Breast epithelium (tissue), 3 donors: ENCODE data around the gene PGGHG.

Experiments
- POLR2A ChIP-seq: fragments of 450-650 bp; IDR thresholded peaks from one replicate; pipeline ENCODE4 v1.6.1; 2016; ENCODE audit warnings: antibody characterized with exemption, mild to moderate bottlenecking, moderate library complexity
- POLR2AphosphoS5 ChIP-seq, 3 donors: sonication (generic); formaldehyde crosslinking; IDR thresholded peaks; one replicate each; pipeline ENCODE4 v1.6.1; 2017; ENCODE audit warnings: antibody characterized with exemption in 3 of 3
- TF ChIP-seq, protein P1 (sequence below), 3 donors: fragments of 450-650 bp; IDR thresholded peaks; one replicate each; pipeline ENCODE4 v1.5.1; 2016 to 2017; ENCODE audit warnings: antibody characterized with exemption in 3 of 3, mild to moderate bottlenecking in 3 of 3, moderate library complexity in 3 of 3

DNA sequence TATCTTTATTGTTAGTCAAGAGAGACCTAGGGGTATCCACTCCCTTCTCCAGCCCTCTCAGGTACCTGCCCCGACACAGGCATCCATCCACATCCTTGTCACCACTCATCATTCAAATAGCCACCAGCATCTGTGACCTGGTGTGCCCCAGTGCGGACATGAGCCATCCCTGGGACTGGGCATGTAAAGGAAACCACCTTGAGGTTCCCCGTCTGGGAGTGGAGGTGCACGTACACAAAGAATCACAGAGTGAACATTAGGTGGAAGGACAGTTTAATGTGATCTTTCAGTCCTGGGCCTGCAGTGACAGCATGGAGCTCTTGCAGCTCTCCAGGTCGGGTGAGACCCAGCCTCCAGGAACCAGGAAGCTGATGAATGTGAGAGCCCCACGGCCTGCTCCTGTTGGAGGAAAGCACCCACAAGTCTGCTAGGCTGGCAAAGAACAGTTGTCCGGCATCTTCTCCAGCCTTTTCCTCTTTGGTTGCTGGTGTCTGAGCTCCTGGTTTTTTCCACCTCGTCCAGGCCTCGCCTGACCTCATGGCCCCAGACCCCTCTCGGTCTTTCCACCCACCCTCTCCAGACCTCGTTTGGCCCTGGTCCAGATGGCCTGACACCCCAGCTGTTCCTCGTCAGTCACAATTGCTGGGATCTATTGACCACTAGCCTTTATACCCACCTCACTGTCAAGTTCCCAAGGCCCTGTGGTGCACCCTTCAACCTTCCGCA, 35.6 kb upstream of the PGGHG start:
- TF ChIP-seq POLR2A, result no peak
- no peak for TF ChIP-seq POLR2AphosphoS5 (IDR thresholded peaks at IDR 0.05)
- TF ChIP-seq, protein P1, sequence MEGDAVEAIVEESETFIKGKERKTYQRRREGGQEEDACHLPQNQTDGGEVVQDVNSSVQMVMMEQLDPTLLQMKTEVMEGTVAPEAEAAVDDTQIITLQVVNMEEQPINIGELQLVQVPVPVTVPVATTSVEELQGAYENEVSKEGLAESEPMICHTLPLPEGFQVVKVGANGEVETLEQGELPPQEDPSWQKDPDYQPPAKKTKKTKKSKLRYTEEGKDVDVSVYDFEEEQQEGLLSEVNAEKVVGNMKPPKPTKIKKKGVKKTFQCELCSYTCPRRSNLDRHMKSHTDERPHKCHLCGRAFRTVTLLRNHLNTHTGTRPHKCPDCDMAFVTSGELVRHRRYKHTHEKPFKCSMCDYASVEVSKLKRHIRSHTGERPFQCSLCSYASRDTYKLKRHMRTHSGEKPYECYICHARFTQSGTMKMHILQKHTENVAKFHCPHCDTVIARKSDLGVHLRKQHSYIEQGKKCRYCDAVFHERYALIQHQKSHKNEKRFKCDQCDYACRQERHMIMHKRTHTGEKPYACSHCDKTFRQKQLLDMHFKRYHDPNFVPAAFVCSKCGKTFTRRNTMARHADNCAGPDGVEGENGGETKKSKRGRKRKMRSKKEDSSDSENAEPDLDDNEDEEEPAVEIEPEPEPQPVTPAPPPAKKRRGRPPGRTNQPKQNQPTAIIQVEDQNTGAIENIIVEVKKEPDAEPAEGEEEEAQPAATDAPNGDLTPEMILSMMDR (IDR thresholded peaks at IDR 0.05), result no peak
